ENCODE measurements around the gene ITPR2.

The ITPR2 gene

DNA sequence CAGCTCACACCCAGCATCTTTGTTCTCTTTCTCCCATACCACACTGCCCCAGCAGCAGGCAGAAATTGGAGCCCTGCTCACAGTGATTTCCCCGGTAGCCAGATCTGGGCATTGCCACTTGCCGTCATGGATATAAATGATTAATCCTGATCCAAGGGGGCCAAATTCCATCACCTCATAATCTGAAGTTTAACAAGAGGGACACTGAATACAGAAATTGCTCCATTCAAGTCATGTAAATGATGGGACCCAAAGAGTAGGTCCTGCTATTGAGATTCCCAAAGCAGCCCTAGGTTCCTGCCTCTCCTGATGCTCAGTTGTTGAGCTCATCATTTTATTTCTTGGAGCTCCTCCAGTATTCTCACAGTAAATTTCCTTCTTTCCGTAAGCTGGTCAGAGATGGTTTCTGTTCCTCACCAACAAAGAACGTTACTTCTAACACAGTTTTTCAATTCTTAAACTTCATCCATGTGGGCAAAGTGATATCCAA, 11.7 kb downstream of the ITPR2 start:
- no peak for DNase-seq (ENCODE audit: low read depth)

DNA sequence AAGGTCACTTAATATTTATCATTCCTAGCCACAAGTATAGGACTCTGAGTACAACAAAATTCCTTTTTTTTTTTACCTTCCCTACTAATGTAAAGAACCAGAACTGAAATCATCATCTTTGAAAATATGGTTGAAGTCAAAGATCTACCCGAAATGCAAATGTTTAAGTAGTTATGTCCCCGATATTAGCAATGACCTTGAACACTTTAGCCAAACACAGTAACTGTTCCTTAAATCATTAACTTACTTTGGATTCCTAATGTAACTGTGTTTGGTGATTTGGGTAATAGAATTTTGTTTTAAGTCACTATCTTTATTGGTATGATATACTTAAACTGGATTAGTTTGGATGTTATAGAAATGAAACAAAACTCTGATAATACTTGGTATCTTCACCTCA, 14.4 kb downstream of the ITPR2 start:
- DNase-seq (ENCODE audit: low read depth), result no peak

GRCh38 chr12:26818201-26818600, 14.8 kb downstream of the ITPR2 start:
- DNase-seq (ENCODE audit: low read depth), result no peak

DNA sequence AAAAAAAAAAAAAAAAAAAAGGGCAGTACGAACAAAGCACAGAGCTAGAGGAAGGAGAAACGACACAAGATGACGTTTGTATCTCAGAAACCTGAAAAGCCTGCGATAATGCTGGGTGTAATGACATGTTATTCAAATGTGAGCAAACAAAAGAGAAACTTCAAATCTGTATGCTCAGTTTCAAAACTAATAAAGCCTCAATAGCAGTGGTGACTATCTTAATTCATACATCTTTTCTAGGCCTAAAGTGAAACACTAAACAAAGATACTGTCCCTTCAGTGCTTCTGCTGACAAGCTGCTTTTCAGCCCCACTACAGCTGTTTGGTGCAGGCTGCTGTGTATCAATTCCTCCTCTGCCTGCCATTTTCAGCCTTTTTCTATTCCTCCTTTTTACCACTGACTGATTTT, 15.8 kb downstream of the ITPR2 start:
- no peak for DNase-seq (ENCODE audit: low read depth)

DNA sequence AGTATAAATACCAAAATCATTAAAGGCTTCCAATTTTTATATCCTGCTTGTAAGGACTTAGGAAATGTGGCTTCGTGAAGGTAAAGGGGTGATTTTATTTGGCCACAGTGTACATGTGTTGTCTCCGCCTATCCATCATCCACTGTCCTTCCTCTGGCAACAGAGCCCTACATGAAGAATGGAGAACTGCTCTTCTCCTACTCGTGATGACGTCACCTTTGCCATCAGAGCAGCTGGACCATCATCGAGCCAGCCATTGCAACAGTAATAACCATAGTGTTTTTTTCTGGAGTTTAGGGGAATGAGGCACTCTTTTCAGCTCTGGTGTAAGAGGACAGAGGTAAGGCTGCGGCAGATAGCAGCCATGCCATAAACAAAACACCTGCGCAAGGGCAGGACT, 19.2 kb downstream of the ITPR2 start:
- no peak for DNase-seq (ENCODE audit: low read depth)

DNA sequence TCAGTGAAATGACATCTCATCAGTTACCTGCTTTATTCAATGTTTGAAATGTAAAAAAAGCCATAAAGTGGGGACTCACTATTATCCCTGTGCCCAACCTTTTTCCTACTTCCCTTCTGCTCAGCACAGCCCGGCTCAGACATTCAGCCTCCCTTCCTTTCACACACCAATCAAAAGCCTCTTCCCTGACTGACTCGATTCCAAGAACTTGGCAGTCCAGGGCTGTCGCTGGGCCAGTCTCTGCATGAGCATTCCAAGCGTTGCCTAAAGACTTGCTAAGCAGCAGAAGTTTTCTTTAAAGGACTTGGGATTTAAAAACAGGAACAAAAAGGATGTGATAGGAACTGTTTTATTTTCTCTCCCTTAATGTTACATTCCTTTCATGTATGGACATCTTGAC, 22.7 kb downstream of the ITPR2 start:
- DNase-seq (ENCODE audit: low read depth), result peak; percentile 45

DNA sequence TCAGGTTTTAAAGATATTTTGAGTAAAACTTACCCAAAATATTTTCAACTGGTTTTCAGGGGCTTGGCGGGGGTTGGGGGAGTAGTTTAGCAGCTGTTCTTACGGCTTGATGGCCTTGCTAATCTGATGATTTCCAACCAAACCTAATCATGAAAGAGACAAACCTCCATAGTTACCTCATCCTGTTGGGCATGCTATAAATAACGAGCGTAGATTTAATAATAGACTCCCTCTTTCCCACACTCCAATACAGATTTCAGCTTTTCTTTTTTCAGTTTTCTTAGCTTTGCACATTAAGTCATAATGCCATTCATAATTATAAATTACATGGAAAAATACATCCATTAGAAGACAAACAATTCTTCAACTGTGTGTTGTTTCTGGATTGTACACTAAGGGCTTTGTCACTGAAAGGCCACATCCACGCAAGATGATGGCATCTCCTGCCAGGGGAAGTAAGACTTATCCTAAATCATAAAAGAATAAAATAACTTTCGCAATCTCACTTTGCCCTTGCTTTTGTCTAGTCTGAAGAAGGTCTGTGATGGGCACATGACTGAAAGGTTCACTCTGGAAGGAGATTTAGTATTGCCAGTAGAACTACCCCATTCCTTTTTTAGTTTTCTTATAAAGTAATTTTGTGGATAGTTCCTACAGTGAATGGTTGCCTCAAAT, 23.2 kb downstream of the ITPR2 start:
- DNase-seq (ENCODE audit: low read depth), result no peak

- DNase-seq (ENCODE audit: low read depth), result no peak
These were observed 24.1 kb downstream of the ITPR2 start for GRCh38 chr12:26808766-26809476.

DNA sequence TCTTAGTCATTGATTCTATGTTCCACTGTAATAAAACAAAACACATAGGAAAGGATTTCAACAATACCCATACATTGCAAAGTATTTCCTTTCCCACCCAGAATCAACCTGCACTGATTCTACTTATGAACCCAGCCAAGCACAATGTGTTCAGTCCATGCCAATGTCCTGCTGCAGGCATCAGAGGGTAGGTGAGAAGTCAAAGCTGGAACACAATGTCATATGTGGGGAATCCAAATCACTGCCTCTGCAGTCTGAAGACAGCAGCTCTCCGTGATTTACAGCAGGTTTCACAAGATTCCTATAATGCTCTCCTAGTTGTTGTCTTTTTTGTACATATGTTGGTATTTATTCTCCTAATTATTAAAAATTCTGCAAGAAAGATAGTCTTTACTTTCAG, 25.7 kb downstream of the ITPR2 start:
- DNase-seq (ENCODE audit: low read depth), result no peak

GRCh38 chr12:26806556-26806955, 26.4 kb downstream of the ITPR2 start:
- DNase-seq (ENCODE audit: low read depth), result no peak

DNA sequence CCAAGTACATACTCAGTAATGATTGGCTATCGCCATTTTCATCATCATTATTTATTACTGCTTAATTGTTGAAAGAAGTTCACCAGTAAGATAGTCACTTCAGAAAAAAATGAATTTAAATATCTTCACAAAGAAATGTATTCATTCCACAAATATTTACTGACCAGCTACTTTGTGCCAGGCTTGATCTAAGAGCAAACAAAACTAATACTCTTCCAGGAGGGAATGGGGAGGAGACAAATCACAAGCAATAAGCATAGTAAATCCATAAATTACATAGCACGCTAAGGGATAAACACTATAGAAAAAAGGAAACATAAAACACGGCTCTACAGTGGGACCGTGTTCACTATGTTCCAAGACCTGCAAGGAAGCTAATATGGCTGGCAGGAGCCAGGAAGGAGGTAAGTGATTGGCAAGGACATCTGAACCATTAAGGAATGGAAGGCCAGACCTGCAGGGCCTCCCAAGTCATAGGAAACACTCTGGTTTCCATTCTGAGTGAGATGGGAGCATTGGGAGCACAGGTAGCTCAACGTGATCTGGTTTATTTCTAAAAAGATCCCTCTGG, 27.5 kb downstream of the ITPR2 start:
- DNase-seq (ENCODE audit: low read depth), result no peak

- DNase-seq (ENCODE audit: low read depth), result no peak
These were observed 29.4 kb downstream of the ITPR2 start for GRCh38 chr12:26803552-26803951.

GRCh38 chr12:26801486-26801885, 31.5 kb downstream of the ITPR2 start:
- no peak for DNase-seq (ENCODE audit: low read depth)

- DNase-seq (ENCODE audit: low read depth), result no peak
These were observed 32.1 kb downstream of the ITPR2 start for GRCh38 chr12:26800858-26801257.

- DNase-seq (ENCODE audit: low read depth), result no peak
These were observed 32.6 kb downstream of the ITPR2 start for GRCh38 chr12:26800347-26800746.

DNA sequence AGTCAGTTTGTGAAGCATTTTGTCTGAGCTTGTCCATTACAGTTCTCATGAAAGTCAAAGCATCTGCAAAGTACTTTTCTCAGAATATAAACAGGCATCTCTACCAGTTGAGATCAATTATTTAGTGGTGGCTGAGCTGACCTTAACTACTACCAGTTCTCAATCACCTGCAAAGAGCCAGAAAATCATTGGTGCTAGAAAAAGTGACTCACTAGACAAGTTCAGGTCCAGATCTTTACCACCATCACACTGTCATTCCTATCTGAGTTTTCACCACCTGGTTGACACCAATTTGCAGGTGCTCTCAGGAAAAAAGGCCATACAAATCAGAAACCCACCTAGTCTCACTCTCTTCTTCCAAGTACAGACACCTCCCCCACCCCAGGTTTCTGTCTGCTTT, 33.3 kb downstream of the ITPR2 start:
- no peak for DNase-seq (ENCODE audit: low read depth)

DNA sequence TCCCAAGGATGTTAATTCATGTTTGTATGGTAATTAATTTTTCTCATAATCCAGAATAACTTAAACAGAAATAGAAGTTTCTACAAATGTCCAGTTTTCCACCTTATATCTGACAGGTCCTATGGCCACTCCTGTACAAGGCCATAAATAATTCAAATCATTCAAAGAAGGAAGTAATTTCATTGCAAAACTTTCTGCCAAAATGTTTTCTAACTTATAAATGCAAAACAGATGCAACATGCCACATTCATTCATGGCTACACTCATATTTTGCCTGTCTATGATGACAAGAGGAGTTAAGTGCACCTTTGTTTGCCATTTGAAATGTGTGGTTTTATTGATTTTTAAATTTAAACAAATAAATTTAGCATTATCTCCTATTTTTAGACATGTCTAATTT, 34.4 kb downstream of the ITPR2 start:
- DNase-seq (ENCODE audit: low read depth), result no peak

GRCh38 chr12:26798023-26798422, 35.0 kb downstream of the ITPR2 start:
- DNase-seq (ENCODE audit: low read depth), result no peak

DNA sequence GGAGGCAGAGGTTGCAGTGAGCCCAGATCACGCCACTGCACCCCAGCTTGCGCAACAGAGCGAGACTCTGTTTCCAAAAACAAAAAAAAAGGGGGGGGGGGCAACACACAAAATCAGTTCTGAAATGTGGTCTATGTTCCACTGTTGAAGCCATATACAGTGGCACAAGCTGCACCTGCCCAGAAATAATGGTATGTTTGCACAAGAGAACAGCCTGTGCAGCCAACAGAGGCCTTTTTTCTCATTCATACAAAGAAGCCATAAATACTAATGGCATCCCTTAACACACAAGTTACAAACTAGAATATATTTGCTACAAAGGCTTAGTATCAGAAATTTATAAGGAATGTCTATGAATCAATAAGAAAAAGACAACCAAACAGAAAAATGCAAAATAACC, 37.1 kb downstream of the ITPR2 start:
- DNase-seq (ENCODE audit: low read depth), result no peak

DNA sequence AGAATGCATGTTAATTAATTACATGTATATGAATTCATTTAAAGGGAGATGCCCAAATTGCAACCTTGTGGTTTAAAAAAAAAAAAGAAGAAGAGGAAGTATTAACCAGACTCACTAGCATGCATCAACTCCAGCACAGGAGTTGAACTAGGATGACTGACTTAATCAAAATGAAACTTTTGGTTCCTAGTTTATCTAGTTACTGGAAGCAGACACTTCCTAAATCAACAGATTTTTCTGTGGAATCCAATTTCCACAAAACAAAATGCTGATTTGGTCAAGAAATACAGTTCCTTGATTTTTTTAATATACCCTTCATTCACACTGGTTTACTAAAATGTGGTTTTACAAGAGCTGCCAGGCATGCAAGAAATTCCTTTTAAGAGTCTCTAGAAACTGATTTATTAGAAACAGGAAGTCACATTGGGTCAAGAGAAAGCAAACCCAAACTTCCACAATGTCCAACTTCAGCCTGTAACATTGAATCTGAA, 41.6 kb downstream of the ITPR2 start:
- DNase-seq (ENCODE audit: low read depth), result no peak

DNA sequence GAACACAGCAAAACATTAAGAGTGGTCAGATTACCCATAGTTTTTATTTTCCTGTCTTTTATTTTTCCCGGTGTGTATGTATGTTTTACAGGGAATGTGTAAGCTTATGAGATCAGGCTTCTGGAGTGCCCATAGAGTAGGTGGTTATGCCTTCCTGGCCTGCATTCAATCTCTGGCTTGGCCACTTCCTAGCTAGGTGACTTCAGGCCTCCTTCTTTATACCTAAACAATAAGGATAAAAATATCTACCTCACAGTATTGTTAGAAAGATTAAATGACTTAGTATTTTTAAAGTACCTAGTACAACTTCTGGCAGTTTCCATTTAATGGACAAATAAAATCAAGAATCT, 42.4 kb downstream of the ITPR2 start:
- DNase-seq (ENCODE audit: low read depth), result no peak

DNA sequence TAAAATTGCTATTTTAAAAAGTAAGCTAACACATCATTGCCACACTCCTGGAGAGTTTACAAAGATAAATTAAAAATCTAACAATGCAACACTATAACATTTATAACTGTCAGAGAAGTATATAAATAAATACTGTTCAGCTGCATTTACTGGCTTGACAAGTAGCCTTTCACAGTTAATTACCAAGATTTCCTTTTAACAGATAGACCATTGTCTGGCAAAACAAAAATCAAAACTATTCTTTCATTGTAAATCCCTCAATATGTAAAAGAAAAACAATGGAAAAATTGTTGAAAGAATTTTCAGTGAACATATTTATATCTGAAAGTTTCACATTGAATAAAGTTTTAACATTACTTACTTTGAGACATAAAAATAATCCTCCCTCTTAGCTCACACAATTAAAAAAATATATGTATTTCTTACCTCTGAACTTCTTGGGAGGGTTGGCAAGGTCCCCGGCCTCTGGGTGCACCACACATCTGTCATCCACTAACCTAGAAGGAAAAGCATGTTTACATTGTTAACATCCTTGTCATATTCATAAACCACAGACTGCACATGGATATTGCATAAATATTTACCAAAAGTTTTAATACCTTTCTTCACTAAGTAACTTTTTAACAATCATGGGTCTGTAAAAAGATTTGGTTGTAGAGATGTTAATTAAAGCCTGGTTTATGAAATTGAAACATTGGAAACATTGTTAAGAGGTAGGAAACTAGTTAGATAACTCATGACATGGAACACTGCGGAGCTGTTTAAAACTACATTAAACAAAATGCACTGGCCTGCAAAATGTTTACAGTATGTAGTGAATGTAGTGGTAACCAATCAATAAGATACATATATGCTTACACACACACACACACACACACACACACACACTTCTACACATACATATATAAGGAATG, 43.0 kb downstream of the ITPR2 start:
- DNase-seq (ENCODE audit: low read depth), result peak; percentile 34

Data from fibroblast of the conjunctiva (primary cell).